H1 (cell line): Measurements from ENCODE around the gene ADCY5. TPM values are rescaled to one million over a fixed set of nuclear protein-coding genes. Genes with fewer than 3 reads are reported as not detected.

Experiments used
- CHD7 ChIP-seq: fragments of 300-600 bp; sonication (generic); IDR thresholded peaks from 2 replicates; pipeline ENCODE4 v1.7.1; 2012; ENCODE audit warnings: low read length, moderate library complexity, mild to moderate bottlenecking, inconsistent platforms; ENCODE audit not compliant: insufficient replicate concordance
- polyA plus RNA-seq, 7 experiments: library from polyadenylated mRNA; depleted of rRNA in 3 of 7; stranded (reverse) in 5 of 7; unstranded in 2 of 7; fragments of >200 nt in 5 of 7; fragments of 200-250 nt in 2 of 7; gene quantifications; 1 replicate in 5 of 7; 2 replicates in 1 of 7; 4 replicates in 1 of 7; pipeline versions ENCODE4 v1.2.1 to v1.2.3, GENCODE V29; 2011 to 2013; ENCODE audit warnings: missing spikeins in 2 of 7, mixed read lengths in 2 of 7
- total RNA-seq: library from RNA; stranded (reverse); fragmentation: NEBNext Ultra II Directional; extraction: Animal tissue kit (Norgen Biotek cat#: 25700); gene quantifications from 2 replicates; pipeline ENCODE4 v1.2.1, GENCODE V29; 2021

The ADCY5 gene
- total and polyA plus RNA-seq, 2 of the 8 experiments (the other 6 are each of a cell fraction or from before 2014, with no cell fraction given): 18.9 to 40.8 TPM

- no peak for TF ChIP-seq CHD7
Measured at GRCh38 chr3:123305192-123305591, 143.7 kb downstream of the ADCY5 start (continued).
